HepG2 (cell line): ENCODE measurements around the gene KLKB1. TPM values are rescaled to one million over a fixed set of nuclear protein-coding genes. Genes with fewer than 3 reads are reported as not detected.
A peak's percentile ranks its signal among the peaks of the same experiment; 100 is the strongest.

ENCODE experiments used
- DNMT3B ChIP-seq: conservative IDR thresholded peaks from 2 replicates; pipeline ENCODE4 v1.6.1; 2016; ENCODE audit warnings: missing biosample characterization, control low read depth
- JDP2 ChIP-seq: sonication (generic); formaldehyde crosslinking; IDR thresholded peaks from 2 replicates; pipeline ENCODE4 v1.8.1; 2022; ENCODE audit warnings: missing genetic modification reagents, borderline replicate concordance
- MAX ChIP-seq: IDR thresholded peaks from 2 replicates; pipeline ENCODE4 v1.6.1; 2012; ENCODE audit warnings: inconsistent platforms
- MLXIP ChIP-seq: sonication (generic); formaldehyde crosslinking; IDR thresholded peaks from 2 replicates; pipeline ENCODE4 v1.9.0; 2021; ENCODE audit warnings: missing genetic modification reagents, borderline replicate concordance
- NFIB ChIP-seq: sonication (generic); formaldehyde crosslinking; IDR thresholded peaks from 2 replicates; pipeline ENCODE4 v1.9.0; 2021; ENCODE audit warnings: missing genetic modification reagents, mild to moderate bottlenecking, borderline replicate concordance
- PHF21A ChIP-seq: sonication (generic); formaldehyde crosslinking; IDR thresholded peaks from 2 replicates; pipeline ENCODE4 v1.5.0; 2020; ENCODE audit warnings: mild to moderate bottlenecking, missing genetic modification reagents
- SIN3B ChIP-seq: fragments of 150-350 bp; IDR thresholded peaks from 2 replicates; pipeline ENCODE4 v1.6.1; 2014; ENCODE audit warnings: low read length
- SOX5 ChIP-seq: IDR thresholded peaks from 2 replicates; pipeline ENCODE4 v1.6.1; 2016; ENCODE audit warnings: borderline replicate concordance
- USF2 ChIP-seq, 2 experiments: sonication (generic) in 1 of 2; formaldehyde crosslinking in 1 of 2; IDR thresholded peaks; 2 replicates each; pipeline versions ENCODE4 v1.5.1 to v1.6.1; 2011 to 2020; ENCODE audit warnings: borderline replicate concordance in 1 of 2, low read depth in 1 of 2, low read length in 1 of 2, mild to moderate bottlenecking in 1 of 2, missing genetic modification reagents in 1 of 2, moderate library complexity in 1 of 2
- ZBTB38 ChIP-seq: sonication (generic); formaldehyde crosslinking; IDR thresholded peaks from 2 replicates; pipeline ENCODE4 v1.5.1; 2020; ENCODE audit warnings: mild to moderate bottlenecking, missing genetic modification reagents
- ZBTB43 ChIP-seq: sonication (generic); formaldehyde crosslinking; conservative IDR thresholded peaks from 2 replicates; pipeline ENCODE4 v1.4.0; 2020; ENCODE audit warnings: missing genetic modification reagents
- ZNF18 ChIP-seq: sonication (generic); formaldehyde crosslinking; IDR thresholded peaks from 2 replicates; pipeline ENCODE4 v1.8.0; 2022; ENCODE audit warnings: mild to moderate bottlenecking, missing genetic modification reagents; ENCODE audit not compliant: insufficient replicate concordance
- ZNF350 ChIP-seq: sonication (generic); formaldehyde crosslinking; IDR thresholded peaks from 2 replicates; pipeline ENCODE4 v1.4.0; 2020; ENCODE audit warnings: mild to moderate bottlenecking, low read depth, missing genetic modification reagents, borderline replicate concordance
- ZNF530 ChIP-seq: sonication (generic); formaldehyde crosslinking; IDR thresholded peaks from 2 replicates; pipeline ENCODE4 v1.5.0; 2020; ENCODE audit warnings: low read depth, mild to moderate bottlenecking, missing genetic modification reagents
- ZNF558 ChIP-seq: sonication (generic); formaldehyde crosslinking; IDR thresholded peaks from 2 replicates; pipeline ENCODE4 v1.9.0; 2022; ENCODE audit warnings: mild to moderate bottlenecking, missing genetic modification reagents, borderline replicate concordance
- ZNF672 ChIP-seq: sonication (generic); formaldehyde crosslinking; IDR thresholded peaks from 2 replicates; pipeline ENCODE4 v1.8.1; 2022; ENCODE audit warnings: missing genetic modification reagents
- ZNF749 ChIP-seq: sonication (generic); formaldehyde crosslinking; IDR thresholded peaks from 2 replicates; pipeline ENCODE4 v1.8.0; 2022; ENCODE audit warnings: mild to moderate bottlenecking, missing genetic modification reagents, moderate library complexity, borderline replicate concordance
- ZNF768 ChIP-seq: sonication (generic); formaldehyde crosslinking; IDR thresholded peaks from 2 replicates; pipeline ENCODE4 v1.4.0; 2020; ENCODE audit warnings: missing genetic modification reagents
- ZNF816 ChIP-seq: sonication (generic); formaldehyde crosslinking; IDR thresholded peaks from 2 replicates; pipeline ENCODE4 v1.8.0; 2022; ENCODE audit warnings: missing genetic modification reagents, mild to moderate bottlenecking, borderline replicate concordance
- ZNF883 ChIP-seq: sonication (generic); formaldehyde crosslinking; IDR thresholded peaks from 2 replicates; pipeline ENCODE4 v1.5.1; 2020; ENCODE audit warnings: mild to moderate bottlenecking, missing genetic modification reagents; ENCODE audit errors: not compliant biosample characterization
- polyA plus RNA-seq, 8 experiments: library from polyadenylated mRNA; depleted of rRNA in 3 of 8; stranded (reverse) in 7 of 8; unstranded in 1 of 8; fragments of >200 nt; fragmentation: Illumina TruSeq in 4 of 8; extraction: Trizol in 4 of 8; gene quantifications; 2 replicates each; pipeline versions ENCODE4 v1.2.1 to v1.2.3, GENCODE V29; 2011 to 2016; ENCODE audit warnings: low read depth in 4 of 8, missing spikeins in 1 of 8, mixed read lengths in 1 of 8; ENCODE audit not compliant: insufficient read depth in 1 of 8
- total RNA-seq, 5 experiments: library from RNA; depleted of rRNA; stranded (reverse); fragments of >200 nt; fragmentation: Illumina TruSeq; extraction: Trizol; gene quantifications; 2 replicates each; pipeline ENCODE4 v1.2.3, GENCODE V29; 2016; ENCODE audit warnings: low read depth in 1 of 5

The KLKB1 gene
- total and polyA plus RNA-seq, 2 of the 13 experiments (the other 11 are each of a cell fraction or from before 2014, with no cell fraction given), result 0.26 to 0.49 TPM

- TF ChIP-seq ZBTB43, result peak; percentile 59
- peak; percentile 66; the same call in 1 of the 2 replicates for TF ChIP-seq ZNF768 (CRISPR knock-in tag)
- peak; percentile 81 for TF ChIP-seq ZNF816 (CRISPR knock-in tag)
- TF ChIP-seq ZBTB38, result peak; percentile 12; the same call in 1 of the 2 replicates
- TF ChIP-seq MLXIP (CRISPR knock-in tag), result 0 out of 2 replicates have a peak, but pooled peaks have one; percentile 38
- TF ChIP-seq ZNF558 (CRISPR knock-in tag), result peak; percentile 86; the same call in 1 of the 2 replicates
- TF ChIP-seq JDP2 (CRISPR knock-in tag), result no peak
- TF ChIP-seq ZNF883, result peak; percentile 61
- no peak for TF ChIP-seq ZNF749 (CRISPR knock-in tag)
- no peak for TF ChIP-seq DNMT3B (CRISPR knock-in tag)
- no peak for TF ChIP-seq ZNF530 (CRISPR knock-in tag)
- peak; percentile 52; the same call in 1 of the 2 replicates for TF ChIP-seq ZNF350 (CRISPR knock-in tag)
- TF ChIP-seq SOX5 (CRISPR knock-in tag), result peak; percentile 37; the same call in 1 of the 2 replicates
- TF ChIP-seq PHF21A (CRISPR knock-in tag), result peak; percentile 80
- TF ChIP-seq SIN3B, result no peak
- peak; percentile 29 for TF ChIP-seq MAX
- TF ChIP-seq ZNF672 (CRISPR knock-in tag), result no peak
- no peak for TF ChIP-seq USF2 (IDR thresholded peaks at IDR 0.05; ENCODE audit: low read depth, low read length)
- peak; percentile 67; the same call in 1 of the 2 replicates for TF ChIP-seq USF2 (CRISPR knock-in tag; IDR thresholded peaks at IDR 0.05; ENCODE audit: borderline replicate concordance)
- no peak for TF ChIP-seq NFIB (CRISPR knock-in tag)
- TF ChIP-seq ZNF18, result no peak
Observed at GRCh38 chr4:186191200-186192065, 35.9 kb upstream of the KLKB1 start, which contains the start of gene CYP4V2 (continued).
